GM23338 (cell line): ENCODE results near the gene TMEM187. TPM values are rescaled to one million over a fixed set of nuclear protein-coding genes. Genes with fewer than 3 reads are reported as not detected.

Source experiments
- CTCF ChIP-seq, 2 experiments: fragments of 200-600 bp in 1 of 2; sonication (generic) in 1 of 2; conservative IDR thresholded peaks; 2 replicates each; pipeline versions ENCODE4 v1.5.1 to v1.6.1; 2016 to 2017; ENCODE audit warnings: antibody characterized with exemption in 2 of 2, low read depth in 2 of 2, mild to moderate bottlenecking in 2 of 2, moderate library complexity in 1 of 2
- REST ChIP-seq: IDR thresholded peaks from one replicate; pipeline ENCODE4 v1.6.1; 2018; ENCODE audit warnings: antibody characterized with exemption; ENCODE audit not compliant: unreplicated experiment
- ZNF331 ChIP-seq: fragments of 250-450 bp; sonication (Bioruptor Pico); IDR thresholded peaks from 2 replicates; pipeline ENCODE4 v1.5.0; 2020; ENCODE audit warnings: low read depth, mild to moderate bottlenecking, moderate library complexity
- ZNF462 ChIP-seq: fragments of 250-450 bp; sonication (Bioruptor Pico); IDR thresholded peaks from 2 replicates; pipeline ENCODE4 v1.5.0; 2020; ENCODE audit warnings: mild to moderate bottlenecking, moderate library complexity
- polyA plus RNA-seq: library from polyadenylated mRNA; unstranded; fragments of >200 nt; fragmentation: Nextera tagmentation; extraction: Ambion mirVana; gene quantifications from 2 replicates; pipeline ENCODE4 v1.2.1, GENCODE V29; 2016
- total RNA-seq: library from RNA; depleted of rRNA; stranded (reverse); fragments of >200 nt; shearing (Covaris generic); gene quantifications from 2 replicates; pipeline ENCODE4 v1.2.3, GENCODE V29; 2014

The TMEM187 gene
- total and polyA plus RNA-seq, 2 experiments from 2014 or later, result 2.5 to 4.4 TPM

GRCh38 chrX:153932220-153932915 is 40.2 kb upstream of the TMEM187 start (continued):
- TF ChIP-seq ZNF462 (CRISPR knock-in tag) (no peak), ZNF331 (CRISPR knock-in tag) (no peak), REST (no peak), CTCF (conservative IDR thresholded peaks at IDR 0.05; ENCODE audit: low read depth in 2 of 2) (no peak)
